ENCODE results near the gene DSTYK.

The DSTYK gene

DNA sequence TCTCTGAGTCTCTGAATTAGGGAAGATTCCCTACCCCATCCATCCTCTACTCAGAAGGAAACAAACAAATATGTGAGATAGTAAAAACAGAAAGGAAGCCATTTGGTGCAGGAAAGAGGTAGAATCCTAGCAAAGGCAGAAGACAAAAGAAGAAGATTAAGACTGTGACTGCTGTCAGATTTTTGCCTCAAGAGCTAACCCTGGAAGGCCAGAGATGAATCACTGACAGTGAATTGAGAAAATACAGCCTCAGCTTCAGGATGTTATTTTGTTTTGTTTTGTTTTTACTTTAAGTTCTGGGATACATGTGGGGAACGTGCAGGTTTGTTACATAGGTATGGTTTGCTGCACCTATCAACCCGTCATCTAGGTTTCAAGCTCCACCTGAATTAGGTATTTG lies 31.7 kb downstream of the DSTYK start:
- peak; percentile 16 for DNase-seq (ENCODE audit: low read depth)
- TF ChIP-seq, protein P1, sequence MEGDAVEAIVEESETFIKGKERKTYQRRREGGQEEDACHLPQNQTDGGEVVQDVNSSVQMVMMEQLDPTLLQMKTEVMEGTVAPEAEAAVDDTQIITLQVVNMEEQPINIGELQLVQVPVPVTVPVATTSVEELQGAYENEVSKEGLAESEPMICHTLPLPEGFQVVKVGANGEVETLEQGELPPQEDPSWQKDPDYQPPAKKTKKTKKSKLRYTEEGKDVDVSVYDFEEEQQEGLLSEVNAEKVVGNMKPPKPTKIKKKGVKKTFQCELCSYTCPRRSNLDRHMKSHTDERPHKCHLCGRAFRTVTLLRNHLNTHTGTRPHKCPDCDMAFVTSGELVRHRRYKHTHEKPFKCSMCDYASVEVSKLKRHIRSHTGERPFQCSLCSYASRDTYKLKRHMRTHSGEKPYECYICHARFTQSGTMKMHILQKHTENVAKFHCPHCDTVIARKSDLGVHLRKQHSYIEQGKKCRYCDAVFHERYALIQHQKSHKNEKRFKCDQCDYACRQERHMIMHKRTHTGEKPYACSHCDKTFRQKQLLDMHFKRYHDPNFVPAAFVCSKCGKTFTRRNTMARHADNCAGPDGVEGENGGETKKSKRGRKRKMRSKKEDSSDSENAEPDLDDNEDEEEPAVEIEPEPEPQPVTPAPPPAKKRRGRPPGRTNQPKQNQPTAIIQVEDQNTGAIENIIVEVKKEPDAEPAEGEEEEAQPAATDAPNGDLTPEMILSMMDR (IDR thresholded peaks at IDR 0.05; ENCODE audit: insufficient read depth, low read depth, low read length, missing control alignments) = no peak
- H3K4me3 ChIP-seq (ENCODE audit: low read length) = no peak overlapping the region

DNA sequence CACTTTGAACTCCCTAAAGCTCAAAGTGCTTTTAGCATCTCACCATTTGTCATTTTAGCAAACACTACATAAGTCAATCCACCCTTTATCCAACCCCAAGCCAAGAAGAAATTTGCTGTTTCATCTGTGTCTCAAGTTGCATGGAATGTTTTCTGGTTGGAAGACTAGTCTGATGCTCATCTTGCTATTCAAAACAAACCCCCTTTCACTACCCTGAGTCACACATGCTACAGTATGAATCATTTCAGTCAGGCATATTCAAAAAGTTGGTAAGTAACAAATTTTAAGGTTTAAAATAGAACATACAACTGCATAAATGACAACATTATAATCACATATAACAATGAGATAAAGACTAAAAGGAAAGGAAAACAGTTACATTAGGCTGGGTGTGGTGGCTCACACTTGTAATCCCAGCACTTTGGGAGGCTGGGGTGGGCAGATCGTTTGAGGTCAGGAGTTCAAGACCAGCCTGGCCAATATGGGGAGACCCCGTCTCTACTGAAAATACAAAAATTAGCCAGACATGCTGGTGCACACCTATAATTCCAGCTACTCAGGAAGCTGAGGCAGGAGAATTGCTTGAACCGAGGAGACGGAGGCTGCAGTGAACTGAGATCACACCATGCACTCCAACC lies 38.7 kb downstream of the DSTYK start:
- no peak overlapping the region for H3K4me3 ChIP-seq (ENCODE audit: low read length)
- peak; percentile 91 for DNase-seq (ENCODE audit: low read depth)
- TF ChIP-seq, protein P1 (IDR thresholded peaks at IDR 0.05; ENCODE audit: insufficient read depth, low read depth, low read length, missing control alignments) = no peak

DNA sequence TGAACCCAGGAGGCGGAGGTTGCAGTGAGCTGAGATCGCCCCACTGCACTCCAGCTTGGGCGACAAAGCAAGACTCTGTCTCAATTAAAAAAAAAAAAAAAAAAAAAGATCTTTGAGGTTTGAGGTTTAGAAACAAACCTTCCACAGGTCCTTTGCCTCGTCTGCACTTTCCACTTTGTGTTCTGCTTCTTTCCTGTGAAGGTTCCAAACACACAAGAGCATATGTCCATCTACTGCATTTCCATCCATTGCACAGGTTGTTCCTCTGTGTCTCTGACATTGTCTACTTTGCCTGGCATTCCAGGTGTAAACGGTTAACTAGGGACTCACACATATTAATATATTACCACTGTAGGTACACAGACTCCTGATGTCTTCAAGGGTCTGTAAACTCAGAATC lies 40.1 kb downstream of the DSTYK start:
- DNase-seq (ENCODE audit: low read depth) = no peak

DNA sequence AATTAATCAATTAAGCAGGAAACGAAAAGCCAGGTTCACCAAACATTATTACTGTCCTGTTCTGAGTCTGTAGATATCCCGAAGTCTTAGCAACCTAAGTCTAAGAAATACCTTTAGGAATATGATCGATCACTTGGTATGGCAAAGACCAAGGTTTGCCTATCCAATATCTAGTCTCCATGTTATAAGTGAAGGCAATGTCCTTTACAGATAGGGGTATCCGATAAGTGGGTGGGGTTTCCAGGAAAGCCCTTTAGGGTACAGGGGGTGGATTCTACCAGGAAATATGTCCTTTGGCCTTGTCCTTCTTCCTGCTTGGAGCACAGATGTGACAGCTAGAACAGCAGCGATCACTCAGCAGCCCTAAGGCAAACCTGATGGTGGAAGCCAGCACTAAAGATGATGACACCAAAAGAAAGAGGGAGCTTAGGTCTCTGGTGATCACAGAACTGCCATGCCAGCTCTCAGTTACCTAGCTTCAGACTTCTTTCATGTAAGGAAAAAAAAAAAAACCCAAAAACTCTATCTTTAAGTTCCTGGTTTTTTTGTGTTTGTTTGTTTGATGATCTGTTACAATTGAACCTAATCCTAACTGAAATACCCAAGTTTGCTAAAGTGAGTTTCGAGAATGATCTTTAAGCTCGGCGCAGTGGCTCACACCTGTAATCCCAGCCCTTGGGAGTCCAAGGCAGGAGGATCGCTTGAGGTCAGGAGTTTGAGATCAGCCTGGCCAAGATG lies 40.8 kb downstream of the DSTYK start:
- no peak for DNase-seq (ENCODE audit: low read depth)
- H3K4me3 ChIP-seq (ENCODE audit: low read length) = no peak overlapping the region
- TF ChIP-seq, protein P1 (IDR thresholded peaks at IDR 0.05; ENCODE audit: insufficient read depth, low read depth, low read length, missing control alignments) = no peak

More for the DNA sequence above, 40.1 kb downstream of the DSTYK start:
- TF ChIP-seq, protein P1 (IDR thresholded peaks at IDR 0.05; ENCODE audit: insufficient read depth, low read depth, low read length, missing control alignments) = no peak
- no peak overlapping the region for H3K4me3 ChIP-seq (ENCODE audit: low read length)

DNA sequence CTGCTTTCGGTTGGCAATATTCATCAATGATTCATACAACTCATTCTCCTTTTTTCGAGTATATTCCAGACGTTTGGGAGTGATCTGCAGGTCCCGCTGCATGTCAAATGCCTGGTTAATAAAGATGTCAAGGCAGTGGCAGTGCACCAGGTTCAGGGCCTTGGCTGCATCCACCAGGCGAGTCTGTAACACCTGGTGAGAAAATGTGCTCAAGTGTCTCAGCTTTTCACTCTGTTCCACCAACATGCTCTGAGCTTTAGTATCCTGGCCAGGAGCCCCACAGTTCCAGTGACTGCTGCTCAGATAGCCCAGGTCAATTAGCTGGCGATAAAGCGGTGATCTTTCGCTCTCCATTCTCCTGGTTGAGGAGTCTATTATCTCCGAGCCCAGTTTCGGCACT lies 42.3 kb downstream of the DSTYK start:
- no peak overlapping the region for H3K4me3 ChIP-seq (ENCODE audit: low read length)
- TF ChIP-seq, protein P1 (IDR thresholded peaks at IDR 0.05; ENCODE audit: insufficient read depth, low read depth, low read length, missing control alignments) = no peak
- no peak for DNase-seq (ENCODE audit: low read depth)

DNA sequence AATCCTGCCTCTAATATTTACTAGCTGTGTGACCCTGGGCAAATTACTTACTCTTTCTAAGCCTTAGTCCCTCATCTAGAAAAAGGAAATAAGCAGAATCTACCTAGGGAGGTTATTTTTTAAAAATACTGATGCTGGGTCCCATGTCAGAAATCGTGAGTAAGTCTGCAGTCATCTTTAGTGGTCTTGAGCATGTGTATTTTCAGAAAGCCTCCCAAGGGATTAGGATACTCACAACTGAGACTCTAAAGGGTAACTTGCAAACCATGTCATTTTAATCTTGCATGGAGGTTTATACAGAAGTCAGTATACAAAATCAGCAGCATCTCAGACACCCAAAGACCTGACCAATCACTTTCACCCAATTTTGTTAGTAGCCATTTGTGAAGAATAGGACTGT lies 43.2 kb downstream of the DSTYK start:
- no peak overlapping the region for H3K4me3 ChIP-seq (ENCODE audit: low read length)
- no peak for DNase-seq (ENCODE audit: low read depth)
- TF ChIP-seq, protein P1 (IDR thresholded peaks at IDR 0.05; ENCODE audit: insufficient read depth, low read depth, low read length, missing control alignments) = no peak
